GM12878 (cell line): ENCODE measurements around the gene RFK. TPM values are rescaled to one million over a fixed set of nuclear protein-coding genes. Genes with fewer than 3 reads are reported as not detected.

Experiments
- ATAC-seq: fragments of 200-7000 bp; cut with Tn5 transposase; 3 replicates; pipeline ENCODE4 v1.9.1; 2020; ENCODE audit warnings: mild to moderate bottlenecking, moderate library complexity
- BruUV-seq: library from RNA; stranded (reverse); fragments of 400-500 nt; replicated peaks from 2 replicates; lab custom pipeline; 2021; lab: Mats Ljungman, UMichigan
- CTCF ChIA-PET: fragments of 300-600 bp; sonication (Branson Sonifier 250); formaldehyde crosslinking; extraction: SDS; loops from one replicate; lab custom pipeline; 2021; ENCODE audit warnings: inconsistent platforms; lab: Yijun Ruan, JAX
- POLR2A ChIA-PET: fragments of 350-600 bp; formaldehyde crosslinking; extraction: SDS; loops from one replicate; lab custom pipeline; 2021; ENCODE audit warnings: inconsistent platforms; lab: Charles Lee
- RAD21 ChIA-PET: fragments of 300-600 bp; sonication (Branson Sonifier 250); formaldehyde crosslinking; loops from one replicate; lab custom pipeline; 2023; ENCODE audit warnings: antibody characterized with exemption; ENCODE audit not compliant: unreplicated experiment; lab: Charles Lee
- SMC1A ChIA-PET: fragments of 300-600 bp; sonication (Branson Sonifier 250); formaldehyde crosslinking; loops from one replicate; lab custom pipeline; 2023; ENCODE audit not compliant: unreplicated experiment, uncharacterized antibody; lab: Charles Lee
- DNase-seq: peaks from one replicate; pipeline ENCODE4 v3.0.0-alpha.2; 2011; ENCODE audit warnings: low read depth, low spot score
- FAIRE-seq: peaks from 3 replicates; lab custom pipeline; 2011; peaks lifted over from hg19 to GRCh38; lab: Jason Lieb, UNC
- H2AFZ ChIP-seq: 2 replicates; pipeline ENCODE4 v1.6.0; 2011; ENCODE audit warnings: low read depth, low read length, control low read depth; ENCODE audit not compliant: control insufficient read depth
- H3K27ac ChIP-seq: 2 replicates; pipeline ENCODE4 v1.5.1; 2011; ENCODE audit warnings: control low read depth; ENCODE audit not compliant: control insufficient read depth, insufficient read depth
- H3K27me3 ChIP-seq, 2 experiments: replicated peaks in 1 of 2; 2 replicates each; pipeline versions ENCODE4 v1.6.0 to v1.6.1; 2011; ENCODE audit warnings: low read length in 1 of 2; ENCODE audit not compliant: control insufficient read depth in 2 of 2, insufficient read depth in 2 of 2
- H3K36me3 ChIP-seq, 2 experiments: 2 replicates each; pipeline ENCODE4 v1.5.1; 2011; ENCODE audit warnings: low read length in 1 of 2; ENCODE audit not compliant: control insufficient read depth in 2 of 2, insufficient read depth in 2 of 2
- H3K4me1 ChIP-seq: 2 replicates; pipeline ENCODE4 v1.6.1; 2011; ENCODE audit warnings: mild to moderate bottlenecking, low read length, moderate library complexity, mixed read lengths; ENCODE audit not compliant: control insufficient read depth, insufficient read depth
- H3K4me2 ChIP-seq: 2 replicates; pipeline ENCODE4 v1.6.0; 2011; ENCODE audit warnings: control low read depth; ENCODE audit not compliant: control insufficient read depth, insufficient read depth
- H3K4me3 ChIP-seq: fragments of 200-600 bp; sonication (generic); 2 replicates; pipeline ENCODE4 v1.5.1; 2016
- H3K79me2 ChIP-seq: 2 replicates; pipeline ENCODE4 v1.6.0; 2011; ENCODE audit warnings: low read length; ENCODE audit not compliant: control insufficient read depth, insufficient read depth
- H3K9ac ChIP-seq: 2 replicates; pipeline ENCODE4 v1.8.0; 2011; ENCODE audit warnings: low read length, control low read depth, mixed read lengths; ENCODE audit not compliant: control insufficient read depth, insufficient read depth
- H3K9me3 ChIP-seq: replicated peaks from 3 replicates; pipeline ENCODE4 v1.5.1; 2011; ENCODE audit warnings: mild to moderate bottlenecking, low read length; ENCODE audit not compliant: control insufficient read depth, insufficient read depth
- H4K20me1 ChIP-seq: 2 replicates; pipeline ENCODE4 v1.6.0; 2011; ENCODE audit not compliant: control insufficient read depth, insufficient read depth
- CBFB ChIP-seq: IDR thresholded peaks from 2 replicates; pipeline ENCODE4 v1.6.1; 2016; ENCODE audit warnings: antibody characterized with exemption, low read depth
- FOS ChIP-seq: IDR thresholded peaks from 3 replicates; pipeline ENCODE4 v1.6.1; 2011; ENCODE audit warnings: borderline replicate concordance; ENCODE audit not compliant: insufficient read length; ENCODE audit errors: extremely low read depth
- MTA2 ChIP-seq: fragments of 450-650 bp; IDR thresholded peaks from 2 replicates; pipeline ENCODE4 v1.6.1; 2016; ENCODE audit warnings: low read depth, mild to moderate bottlenecking, moderate library complexity
- MYC ChIP-seq: IDR thresholded peaks from 2 replicates; pipeline ENCODE4 v1.6.1; 2011; ENCODE audit warnings: mild to moderate bottlenecking, low read length, moderate library complexity, inconsistent platforms; ENCODE audit not compliant: insufficient read depth, insufficient replicate concordance, insufficient read length, severe bottlenecking
- NFYA ChIP-seq: IDR thresholded peaks from 2 replicates; pipeline ENCODE4 v1.6.1; 2011; ENCODE audit warnings: low read depth, mild to moderate bottlenecking, low read length, improper control_type of control experiment, borderline replicate concordance
- POLR2A ChIP-seq: IDR thresholded peaks from 2 replicates; pipeline ENCODE4 v1.6.1; 2011; ENCODE audit warnings: low read depth, mild to moderate bottlenecking, low read length
- POLR2AphosphoS5 ChIP-seq: IDR thresholded peaks from 2 replicates; pipeline ENCODE4 v1.6.1; 2011; ENCODE audit warnings: mild to moderate bottlenecking, low read length, inconsistent platforms
- RAD51 ChIP-seq: fragments of 450-650 bp; IDR thresholded peaks from 2 replicates; pipeline ENCODE4 v1.6.1; 2016; ENCODE audit warnings: moderate library complexity, mild to moderate bottlenecking, inconsistent platforms
- RELB ChIP-seq: fragments of 450-650 bp; IDR thresholded peaks from 2 replicates; pipeline ENCODE4 v1.6.1; 2017; ENCODE audit warnings: low read depth, mild to moderate bottlenecking, moderate library complexity
- SMAD1 ChIP-seq: fragments of 450-650 bp; IDR thresholded peaks from 2 replicates; pipeline ENCODE4 v1.6.1; 2018; ENCODE audit warnings: mild to moderate bottlenecking, low read depth; ENCODE audit not compliant: partially characterized antibody
- TBL1XR1 ChIP-seq: IDR thresholded peaks from 2 replicates; pipeline ENCODE4 v1.6.1; 2012; ENCODE audit warnings: low read depth, low read length, improper control_type of control experiment
- TCF3 ChIP-seq: IDR thresholded peaks from 2 replicates; pipeline ENCODE4 v1.6.1; 2012; ENCODE audit warnings: low read depth, mild to moderate bottlenecking, low read length, borderline replicate concordance; ENCODE audit not compliant: insufficient read depth
- ZSCAN29 ChIP-seq: fragments of 450-650 bp; IDR thresholded peaks from 2 replicates; pipeline ENCODE4 v1.6.1; 2017; ENCODE audit warnings: mild to moderate bottlenecking, moderate library complexity
- WGBS: methylation state at CpG from one replicate; pipeline ENCODE4 v1.1.6; 2016; ENCODE audit warnings: low lambda C conversion rate; ENCODE audit not compliant: insufficient replicate concordance, insufficient coverage; ENCODE audit errors: missing lambda C conversion rate; 5-methylcytosine and 5-hydroxymethylcytosine counted together
- in situ Hi-C: fragments of 300-500 bp; cut with MboI; formaldehyde crosslinking; loops from 9 replicates; pipeline ENCODE4 v1.14.3; 2018; ENCODE audit warnings: mixed read lengths
- intact Hi-C: fragments of 100-400 bp; cut with micrococcal nuclease; formaldehyde crosslinking; loops from one replicate; pipeline ENCODE4 v1.14.2; 2022; ENCODE audit not compliant: unreplicated experiment
- polyA plus RNA-seq, 11 experiments: library from polyadenylated mRNA; depleted of rRNA in 4 of 11; unstranded in 6 of 11; stranded (reverse) in 5 of 11; fragments of >200 nt; fragmentation: Nextera tagmentation in 4 of 11; fragmentation: Illumina TruSeq in 1 of 11; extraction: Ambion mirVana in 4 of 11; extraction: Trizol in 1 of 11; gene quantifications; 1 replicate in 1 of 11; 2 replicates in 10 of 11; pipeline versions ENCODE4 v1.2.1 to v1.2.3, GENCODE V29; 2011 to 2016; ENCODE audit warnings: inconsistent platforms in 2 of 11, missing spikeins in 2 of 11, low read depth in 1 of 11
- total RNA-seq, 4 experiments: library from RNA; depleted of rRNA in 3 of 4; stranded (reverse); fragments of >200 nt in 3 of 4; fragmentation: Illumina TruSeq in 1 of 4; extraction: Trizol in 1 of 4; gene quantifications; 2 replicates each; pipeline versions ENCODE4 v1.2.1 to v1.2.3, GENCODE V29; 2013 to 2021
- TF ChIP-seq, protein P1 (sequence below): IDR thresholded peaks from 2 replicates; pipeline ENCODE4 v1.6.1; 2011; ENCODE audit warnings: borderline replicate concordance, low read depth, mild to moderate bottlenecking, moderate library complexity, low read length; ENCODE audit not compliant: insufficient read depth, poor library complexity, severe bottlenecking
- TF ChIP-seq, protein P2 (sequence below): fragments of 450-650 bp; IDR thresholded peaks from 2 replicates; pipeline ENCODE4 v1.6.1; 2014; ENCODE audit warnings: mild to moderate bottlenecking
- TF ChIP-seq, protein P3 (sequence below), 3 experiments: IDR thresholded peaks in 2 of 3; conservative IDR thresholded peaks in 1 of 3; 2 replicates each; pipeline ENCODE4 v1.5.1; 2011; ENCODE audit warnings: low read depth in 3 of 3, low read length in 3 of 3, mild to moderate bottlenecking in 3 of 3, control low read depth in 2 of 3, moderate library complexity in 2 of 3, inconsistent platforms in 1 of 3, mixed read lengths in 1 of 3; ENCODE audit not compliant: control insufficient read depth in 2 of 3, insufficient read depth in 1 of 3; ENCODE audit errors: extremely low read depth in 1 of 3

The RFK gene
- total and polyA plus RNA-seq, 10 of the 15 experiments (the other 5 are each of a cell fraction or from before 2014, with no cell fraction given), result 4.4 to 18.6 (median 11.6) TPM

- no peaks in the 10 kb centered on the region for H3K4me1 ChIP-seq
- DNase-seq (no peak), ATAC-seq (no peak), FAIRE-seq (no peak)
- H2AFZ ChIP-seq, result no peak overlapping the region
- no peaks in the 10 kb centered on the region; a peak in 1 of 4 replicates for H3K27me3 ChIP-seq
- no peak overlapping the region for H3K27ac ChIP-seq
- SMC1A ChIA-PET, result interaction anchor here (0.8 kb wide), 2 partner anchors 10 to 213 kb away, joined by 3 read pairs; no protein-coding TSS in a partner anchor
- 59% methylated on average over 3 of the region's 3 CpGs for WGBS
- no TSS peak for BruUV-seq
- CTCF ChIA-PET, result no interaction called here
- no peaks in the 10 kb centered on the region for H4K20me1 ChIP-seq
- H3K4me2 ChIP-seq, result no peak overlapping the region
- no peak overlapping the region for H3K9ac ChIP-seq
- in situ Hi-C loops (no loop called here), intact Hi-C loops (no loop called here)
- POLR2A ChIA-PET, result no interaction called here
- no peaks in the 10 kb centered on the region for H3K9me3 ChIP-seq
- TF ChIP-seq, protein P1, sequence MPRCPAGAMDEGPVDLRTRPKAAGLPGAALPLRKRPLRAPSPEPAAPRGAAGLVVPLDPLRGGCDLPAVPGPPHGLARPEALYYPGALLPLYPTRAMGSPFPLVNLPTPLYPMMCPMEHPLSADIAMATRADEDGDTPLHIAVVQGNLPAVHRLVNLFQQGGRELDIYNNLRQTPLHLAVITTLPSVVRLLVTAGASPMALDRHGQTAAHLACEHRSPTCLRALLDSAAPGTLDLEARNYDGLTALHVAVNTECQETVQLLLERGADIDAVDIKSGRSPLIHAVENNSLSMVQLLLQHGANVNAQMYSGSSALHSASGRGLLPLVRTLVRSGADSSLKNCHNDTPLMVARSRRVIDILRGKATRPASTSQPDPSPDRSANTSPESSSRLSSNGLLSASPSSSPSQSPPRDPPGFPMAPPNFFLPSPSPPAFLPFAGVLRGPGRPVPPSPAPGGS, result no peak
- TF ChIP-seq RELB (no peak), RAD51 (no peak), POLR2AphosphoS5 (no peak), MYC (no peak), SMAD1 (no peak), MTA2 (no peak), FOS (no peak), POLR2A (no peak), NFYA (no peak), CBFB (no peak), TCF3 (no peak), ZSCAN29 (no peak), TBL1XR1 (no peak)
- TF ChIP-seq, protein P2, sequence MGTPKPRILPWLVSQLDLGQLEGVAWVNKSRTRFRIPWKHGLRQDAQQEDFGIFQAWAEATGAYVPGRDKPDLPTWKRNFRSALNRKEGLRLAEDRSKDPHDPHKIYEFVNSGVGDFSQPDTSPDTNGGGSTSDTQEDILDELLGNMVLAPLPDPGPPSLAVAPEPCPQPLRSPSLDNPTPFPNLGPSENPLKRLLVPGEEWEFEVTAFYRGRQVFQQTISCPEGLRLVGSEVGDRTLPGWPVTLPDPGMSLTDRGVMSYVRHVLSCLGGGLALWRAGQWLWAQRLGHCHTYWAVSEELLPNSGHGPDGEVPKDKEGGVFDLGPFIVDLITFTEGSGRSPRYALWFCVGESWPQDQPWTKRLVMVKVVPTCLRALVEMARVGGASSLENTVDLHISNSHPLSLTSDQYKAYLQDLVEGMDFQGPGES, result no peak
- TF ChIP-seq, protein P3, sequence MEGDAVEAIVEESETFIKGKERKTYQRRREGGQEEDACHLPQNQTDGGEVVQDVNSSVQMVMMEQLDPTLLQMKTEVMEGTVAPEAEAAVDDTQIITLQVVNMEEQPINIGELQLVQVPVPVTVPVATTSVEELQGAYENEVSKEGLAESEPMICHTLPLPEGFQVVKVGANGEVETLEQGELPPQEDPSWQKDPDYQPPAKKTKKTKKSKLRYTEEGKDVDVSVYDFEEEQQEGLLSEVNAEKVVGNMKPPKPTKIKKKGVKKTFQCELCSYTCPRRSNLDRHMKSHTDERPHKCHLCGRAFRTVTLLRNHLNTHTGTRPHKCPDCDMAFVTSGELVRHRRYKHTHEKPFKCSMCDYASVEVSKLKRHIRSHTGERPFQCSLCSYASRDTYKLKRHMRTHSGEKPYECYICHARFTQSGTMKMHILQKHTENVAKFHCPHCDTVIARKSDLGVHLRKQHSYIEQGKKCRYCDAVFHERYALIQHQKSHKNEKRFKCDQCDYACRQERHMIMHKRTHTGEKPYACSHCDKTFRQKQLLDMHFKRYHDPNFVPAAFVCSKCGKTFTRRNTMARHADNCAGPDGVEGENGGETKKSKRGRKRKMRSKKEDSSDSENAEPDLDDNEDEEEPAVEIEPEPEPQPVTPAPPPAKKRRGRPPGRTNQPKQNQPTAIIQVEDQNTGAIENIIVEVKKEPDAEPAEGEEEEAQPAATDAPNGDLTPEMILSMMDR (IDR thresholded peaks at IDR 0.05 in 2 of 3, conservative IDR thresholded peaks at IDR 0.05 in 1 of 3; ENCODE audit: control insufficient read depth in 2 of 3, extremely low read depth in 1 of 3, insufficient read depth in 1 of 3, low read depth in 3 of 3, low read length in 3 of 3), result no peak
- no peaks in the 10 kb centered on the region for H3K36me3 ChIP-seq
- no peaks in the 10 kb centered on the region for H3K79me2 ChIP-seq
- RAD21 ChIA-PET, result no interaction called here
- no peak overlapping the region for H3K4me3 ChIP-seq
Observed at GRCh38 chr9:76363032-76363395, 31.2 kb downstream of the RFK start.
